SK-N-SH (cell line): ENCODE data around the gene NBEAL2.

Source experiments
- JUND ChIP-seq: IDR thresholded peaks from 2 replicates; pipeline ENCODE4 v1.4.0; 2012
- TF ChIP-seq, protein P1 (sequence below): fragments of 200-600 bp; sonication (generic); IDR thresholded peaks from 2 replicates; pipeline ENCODE4 v1.6.1; 2017; ENCODE audit warnings: antibody characterized with exemption, mild to moderate bottlenecking, moderate library complexity

DNA sequence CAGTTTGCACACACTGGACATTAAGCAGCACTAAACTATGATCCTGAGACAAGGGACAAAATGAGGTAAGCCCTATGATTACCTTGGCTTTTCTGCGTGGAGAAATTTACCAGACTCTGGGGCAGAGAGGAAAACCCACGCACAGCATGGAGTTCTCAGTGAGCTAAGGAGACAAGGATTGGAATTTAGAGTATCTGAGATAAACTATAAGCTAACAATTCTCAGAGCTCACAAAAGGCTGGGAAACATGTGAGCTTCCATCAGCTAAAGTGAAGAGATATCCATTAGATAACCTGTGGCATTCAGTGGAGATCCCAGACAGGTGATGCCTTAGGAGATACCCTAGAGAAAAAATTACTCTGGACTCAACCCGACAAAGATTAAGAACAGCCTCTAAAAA lies 48.7 kb downstream of the NBEAL2 start:
- TF ChIP-seq JUND, result no peak
- TF ChIP-seq, protein P1, sequence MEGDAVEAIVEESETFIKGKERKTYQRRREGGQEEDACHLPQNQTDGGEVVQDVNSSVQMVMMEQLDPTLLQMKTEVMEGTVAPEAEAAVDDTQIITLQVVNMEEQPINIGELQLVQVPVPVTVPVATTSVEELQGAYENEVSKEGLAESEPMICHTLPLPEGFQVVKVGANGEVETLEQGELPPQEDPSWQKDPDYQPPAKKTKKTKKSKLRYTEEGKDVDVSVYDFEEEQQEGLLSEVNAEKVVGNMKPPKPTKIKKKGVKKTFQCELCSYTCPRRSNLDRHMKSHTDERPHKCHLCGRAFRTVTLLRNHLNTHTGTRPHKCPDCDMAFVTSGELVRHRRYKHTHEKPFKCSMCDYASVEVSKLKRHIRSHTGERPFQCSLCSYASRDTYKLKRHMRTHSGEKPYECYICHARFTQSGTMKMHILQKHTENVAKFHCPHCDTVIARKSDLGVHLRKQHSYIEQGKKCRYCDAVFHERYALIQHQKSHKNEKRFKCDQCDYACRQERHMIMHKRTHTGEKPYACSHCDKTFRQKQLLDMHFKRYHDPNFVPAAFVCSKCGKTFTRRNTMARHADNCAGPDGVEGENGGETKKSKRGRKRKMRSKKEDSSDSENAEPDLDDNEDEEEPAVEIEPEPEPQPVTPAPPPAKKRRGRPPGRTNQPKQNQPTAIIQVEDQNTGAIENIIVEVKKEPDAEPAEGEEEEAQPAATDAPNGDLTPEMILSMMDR, result no peak
